ENCODE results near the gene OR2L8. TPM values are rescaled to one million over a fixed set of nuclear protein-coding genes. Genes with fewer than 3 reads are reported as not detected.

OR2L8 gene
- total and polyA plus RNA-seq, 2 donors (not counting 1 experiment from before 2014, with no cell fraction given): 0.94 TPM; not detected in 1

DNA sequence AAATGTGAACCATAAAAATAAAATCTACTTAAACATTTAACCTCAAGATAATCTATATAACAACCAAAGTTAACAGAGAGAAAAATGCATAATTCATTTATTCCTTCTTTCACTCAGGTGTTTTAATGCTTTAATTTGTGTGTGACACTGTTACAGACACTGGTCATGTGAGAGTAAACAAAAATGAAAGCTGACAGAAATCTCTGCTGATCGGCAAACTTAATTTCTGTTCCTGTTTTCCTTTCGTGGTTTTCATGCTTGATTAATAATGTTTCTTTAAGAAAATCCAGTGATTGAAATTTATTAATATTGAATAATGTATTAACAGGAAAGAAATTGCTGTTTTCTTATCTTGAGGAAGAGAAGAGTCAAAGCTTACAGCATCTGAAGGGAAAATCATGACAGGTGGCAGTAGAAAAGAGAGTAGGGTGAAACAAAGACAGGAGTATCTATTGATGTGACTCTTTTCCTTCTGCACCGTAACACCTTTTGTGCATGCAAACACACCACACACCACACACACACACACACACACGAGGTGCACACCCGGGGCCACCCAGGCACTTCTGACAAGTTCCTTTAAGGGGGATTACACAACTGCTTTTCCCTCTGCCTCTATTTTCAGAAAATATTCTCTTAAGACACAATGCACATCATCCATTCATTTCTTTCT is 18.0 kb downstream of the OR2L8 start:
- H3K9me3 ChIP-seq (ENCODE audit: control extremely low read depth in 1 of 3, control insufficient read depth in 2 of 3, insufficient read depth in 1 of 3, low read length in 2 of 3): no peaks in the 10 kb centered on the region
- no peaks in the 10 kb centered on the region for H3K27me3 ChIP-seq (replicated peaks in 1 of 4; ENCODE audit: control extremely low read depth in 1 of 4, control insufficient read depth in 3 of 4, insufficient read depth in 4 of 4, low read length in 3 of 4)
- ATAC-seq (ENCODE audit: low read depth) (no peak), DNase-seq (peak; percentile 64)
- TF ChIP-seq, protein P1, sequence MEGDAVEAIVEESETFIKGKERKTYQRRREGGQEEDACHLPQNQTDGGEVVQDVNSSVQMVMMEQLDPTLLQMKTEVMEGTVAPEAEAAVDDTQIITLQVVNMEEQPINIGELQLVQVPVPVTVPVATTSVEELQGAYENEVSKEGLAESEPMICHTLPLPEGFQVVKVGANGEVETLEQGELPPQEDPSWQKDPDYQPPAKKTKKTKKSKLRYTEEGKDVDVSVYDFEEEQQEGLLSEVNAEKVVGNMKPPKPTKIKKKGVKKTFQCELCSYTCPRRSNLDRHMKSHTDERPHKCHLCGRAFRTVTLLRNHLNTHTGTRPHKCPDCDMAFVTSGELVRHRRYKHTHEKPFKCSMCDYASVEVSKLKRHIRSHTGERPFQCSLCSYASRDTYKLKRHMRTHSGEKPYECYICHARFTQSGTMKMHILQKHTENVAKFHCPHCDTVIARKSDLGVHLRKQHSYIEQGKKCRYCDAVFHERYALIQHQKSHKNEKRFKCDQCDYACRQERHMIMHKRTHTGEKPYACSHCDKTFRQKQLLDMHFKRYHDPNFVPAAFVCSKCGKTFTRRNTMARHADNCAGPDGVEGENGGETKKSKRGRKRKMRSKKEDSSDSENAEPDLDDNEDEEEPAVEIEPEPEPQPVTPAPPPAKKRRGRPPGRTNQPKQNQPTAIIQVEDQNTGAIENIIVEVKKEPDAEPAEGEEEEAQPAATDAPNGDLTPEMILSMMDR (IDR thresholded peaks at IDR 0.05): no peak
- TF ChIP-seq EZH2 (IDR thresholded peaks at IDR 0.05; ENCODE audit: borderline replicate concordance, insufficient read depth, low read depth, low read length, poor library complexity, severe bottlenecking): no peak
- H3K9ac ChIP-seq (ENCODE audit: low read length): peak overlapping the region; percentile 52
- H3K79me2 ChIP-seq (ENCODE audit: control insufficient read depth, insufficient read depth, low read length): no peaks in the 10 kb centered on the region
- no peaks in the 10 kb centered on the region for H4K20me1 ChIP-seq (ENCODE audit: control insufficient read depth, insufficient read depth, low read length, poor library complexity, severe bottlenecking)
- H3K4me2 ChIP-seq (replicated peaks; ENCODE audit: low read depth, low read length, poor library complexity, severe bottlenecking): peak overlapping the region; percentile 66
- peaks cover 4% of the 10 kb centered on the region for H3K9me3 Mint-ChIP-seq (ENCODE audit: insufficient read depth)
- H3K4me1 Mint-ChIP-seq: peaks cover 21% of the 10 kb centered on the region
- ChIA-PET POLR2A (no interaction called here), CTCF (no interaction called here)
- peak overlapping the region in 3 of 5 experiments; percentile 3 to 52 (median 13) for H3K4me3 ChIP-seq (ENCODE audit: control extremely low read depth in 1 of 5, extremely low read depth in 1 of 5, insufficient read depth in 1 of 5, low read depth in 2 of 5, low read length in 4 of 5)
- peak overlapping the region; percentile 52 for H3K4me3 Mint-ChIP-seq
- H2AFZ ChIP-seq (ENCODE audit: insufficient read depth, low read depth, low read length, poor library complexity, severe bottlenecking): peak overlapping the region; percentile 25
- H3K4me1 ChIP-seq (ENCODE audit: control insufficient read depth in 2 of 2, insufficient read depth in 2 of 2, low read length in 2 of 2): peaks cover 12 to 21% of the 10 kb centered on the region in 2 donors
- intact Hi-C loops (cut with micrococcal nuclease): no loop called here
- peak overlapping the region in 1 of 2 donors; percentile 38 for H3K27ac ChIP-seq (ENCODE audit: low read length in 2 of 2)
- no peaks in the 10 kb centered on the region for H3K27me3 Mint-ChIP-seq
- H3K27ac Mint-ChIP-seq: peak overlapping the region; percentile 2
- 0% methylated on average over 3 of the region's 5 CpGs for WGBS (ENCODE audit: insufficient coverage)
- no peaks in the 10 kb centered on the region for H3K36me3 ChIP-seq (replicated peaks in 1 of 2; ENCODE audit: control extremely low read depth in 1 of 2, control insufficient read depth in 1 of 2, extremely low read depth in 1 of 2, insufficient read depth in 2 of 2, low read length in 1 of 2)

DNA sequence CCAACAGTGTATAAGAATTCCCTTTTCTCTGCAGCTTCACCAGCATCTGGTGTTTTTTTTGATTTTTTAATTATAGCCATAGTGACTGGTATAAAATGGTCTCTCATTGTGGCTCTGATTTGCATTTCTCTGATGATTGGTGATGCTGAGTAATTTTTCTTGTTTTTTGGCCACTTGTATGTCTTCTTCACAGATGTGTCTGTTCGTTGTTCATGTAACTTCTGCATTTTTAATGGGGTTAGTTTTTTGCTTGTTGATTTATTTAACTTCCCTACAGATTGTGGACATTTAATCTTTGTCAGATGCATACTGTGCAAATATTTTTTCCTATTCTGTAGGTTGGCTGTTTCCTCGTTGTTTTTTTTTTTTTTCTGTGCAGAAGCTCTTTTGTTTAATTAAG is 44.3 kb downstream of the OR2L8 start:
- H3K4me1 Mint-ChIP-seq: no peaks in the 10 kb centered on the region
- peaks cover 2% of the 10 kb centered on the region for H3K9me3 Mint-ChIP-seq (ENCODE audit: insufficient read depth)
- Histone ChIP-seq H3K9me3 (ENCODE audit: control extremely low read depth in 1 of 3, control insufficient read depth in 2 of 3, insufficient read depth in 1 of 3, low read length in 2 of 3) (no peaks in the 10 kb centered on the region), H2AFZ (ENCODE audit: insufficient read depth, low read depth, low read length, poor library complexity, severe bottlenecking) (no peak overlapping the region), H3K4me1 (ENCODE audit: control insufficient read depth in 2 of 2, insufficient read depth in 2 of 2, low read length in 2 of 2) (no peaks in the 10 kb centered on the region), H4K20me1 (ENCODE audit: control insufficient read depth, insufficient read depth, low read length, poor library complexity, severe bottlenecking) (no peaks in the 10 kb centered on the region), H3K4me2 (replicated peaks; ENCODE audit: low read depth, low read length, poor library complexity, severe bottlenecking) (no peak overlapping the region), H3K27me3 (replicated peaks in 1 of 4; ENCODE audit: control extremely low read depth in 1 of 4, control insufficient read depth in 3 of 4, insufficient read depth in 4 of 4, low read length in 3 of 4) (no peaks in the 10 kb centered on the region), H3K79me2 (ENCODE audit: control insufficient read depth, insufficient read depth, low read length) (no peaks in the 10 kb centered on the region), H3K4me3 (ENCODE audit: control extremely low read depth in 1 of 5, extremely low read depth in 1 of 5, insufficient read depth in 1 of 5, low read depth in 2 of 5, low read length in 4 of 5) (no peak overlapping the region), H3K36me3 (replicated peaks in 1 of 2; ENCODE audit: control extremely low read depth in 1 of 2, control insufficient read depth in 1 of 2, extremely low read depth in 1 of 2, insufficient read depth in 2 of 2, low read length in 1 of 2) (no peaks in the 10 kb centered on the region), H3K27ac (ENCODE audit: low read length in 2 of 2) (no peak overlapping the region), H3K9ac (ENCODE audit: low read length) (no peak overlapping the region)
- H3K27me3 Mint-ChIP-seq: no peaks in the 10 kb centered on the region
- H3K4me3 Mint-ChIP-seq: no peak overlapping the region
- DNase-seq: no peak
- no peak for TF ChIP-seq EZH2 (IDR thresholded peaks at IDR 0.05; ENCODE audit: borderline replicate concordance, insufficient read depth, low read depth, low read length, poor library complexity, severe bottlenecking)
- TF ChIP-seq, protein P1 (IDR thresholded peaks at IDR 0.05): no peak
- no peak overlapping the region for H3K27ac Mint-ChIP-seq
- POLR2A ChIA-PET: no interaction called here
- WGBS (ENCODE audit: insufficient coverage): no CpG with 5 or more reads among the region's 2 CpGs
- CTCF ChIA-PET: no interaction called here
- ATAC-seq (ENCODE audit: low read depth): no peak
- intact Hi-C loops (cut with micrococcal nuclease): no loop called here
